Osteoblast (primary cell): Measurements from ENCODE around the gene ZNHIT1. TPM values are rescaled to one million over a fixed set of nuclear protein-coding genes. Genes with fewer than 3 reads are reported as not detected.
A peak's percentile ranks its signal among the peaks of the same experiment; 100 is the strongest.

ENCODE experiments used
- DNase-seq: peaks from one replicate; pipeline ENCODE4 v3.0.0; 2011; ENCODE audit warnings: low spot score, mixed read lengths; ENCODE audit not compliant: insufficient read length; ENCODE audit errors: missing footprints
- H2AFZ ChIP-seq: 2 replicates; pipeline ENCODE4 v1.6.0; 2011; ENCODE audit warnings: mild to moderate bottlenecking, low read length
- H3K27ac ChIP-seq: 2 replicates; pipeline ENCODE4 v1.5.1; 2011; ENCODE audit warnings: mild to moderate bottlenecking, low read depth, low read length, moderate library complexity
- H3K27me3 ChIP-seq: 2 replicates; pipeline ENCODE4 v1.6.0; 2012; ENCODE audit warnings: mild to moderate bottlenecking, control low read depth, inconsistent platforms, low read length, moderate library complexity; ENCODE audit not compliant: insufficient read depth
- H3K36me3 ChIP-seq: 2 replicates; pipeline ENCODE4 v1.5.1; 2011; ENCODE audit warnings: mild to moderate bottlenecking, low read length, control low read depth, moderate library complexity; ENCODE audit not compliant: insufficient read depth
- H3K4me1 ChIP-seq: 2 replicates; pipeline ENCODE4 v1.5.1; 2011; ENCODE audit warnings: mild to moderate bottlenecking, low read length, control low read depth, moderate library complexity; ENCODE audit not compliant: insufficient read depth
- H3K4me2 ChIP-seq: 2 replicates; pipeline ENCODE4 v1.6.0; 2011; ENCODE audit warnings: mild to moderate bottlenecking, low read length; ENCODE audit not compliant: insufficient read depth
- H3K4me3 ChIP-seq: fragments of 200-600 bp; sonication (generic); 3 replicates; pipeline ENCODE4 v1.5.1; 2012; ENCODE audit warnings: mild to moderate bottlenecking, low read length, inconsistent platforms; ENCODE audit not compliant: insufficient read depth
- H3K79me2 ChIP-seq: 2 replicates; pipeline ENCODE4 v1.6.0; 2012; ENCODE audit warnings: mild to moderate bottlenecking, low read length, control low read depth, inconsistent platforms; ENCODE audit not compliant: insufficient read depth
- H3K9me3 ChIP-seq: 2 replicates; pipeline ENCODE4 v1.5.1; 2011; ENCODE audit warnings: low read depth, low read length, control low read depth
- H4K20me1 ChIP-seq: 2 replicates; pipeline ENCODE4 v1.6.0; 2012; ENCODE audit warnings: mild to moderate bottlenecking, low read length, control low read depth; ENCODE audit not compliant: insufficient read depth
- CTCF ChIP-seq: IDR thresholded peaks from 2 replicates; pipeline ENCODE4 v1.5.1; 2011; ENCODE audit warnings: mild to moderate bottlenecking, low read depth, low read length, moderate library complexity; ENCODE audit errors: extremely low read depth
- total RNA-seq: library from RNA; depleted of rRNA; stranded (reverse); fragments of >200 nt; gene quantifications from 2 replicates; pipeline ENCODE4 v1.2.3, GENCODE V29; 2012

Gene ZNHIT1
- total RNA-seq, 1 donor, result 64.4 TPM

- DNase-seq, result no peak
- Histone ChIP-seq H3K27me3 (no peaks in the 10 kb centered on the region), H3K79me2 (peaks cover 50% of the 10 kb centered on the region), H4K20me1 (peaks cover 16% of the 10 kb centered on the region), H3K27ac (no peak overlapping the region), H3K9me3 (no peaks in the 10 kb centered on the region), H3K4me1 (peaks cover 12% of the 10 kb centered on the region), H3K4me3 (no peak overlapping the region), H3K36me3 (peaks cover 22% of the 10 kb centered on the region), H2AFZ (no peak overlapping the region), H3K4me2 (no peak overlapping the region)
- no peak for TF ChIP-seq CTCF
Observed at GRCh38 chr7:101241443-101242349, 23.7 kb downstream of the ZNHIT1 start.

DNA sequence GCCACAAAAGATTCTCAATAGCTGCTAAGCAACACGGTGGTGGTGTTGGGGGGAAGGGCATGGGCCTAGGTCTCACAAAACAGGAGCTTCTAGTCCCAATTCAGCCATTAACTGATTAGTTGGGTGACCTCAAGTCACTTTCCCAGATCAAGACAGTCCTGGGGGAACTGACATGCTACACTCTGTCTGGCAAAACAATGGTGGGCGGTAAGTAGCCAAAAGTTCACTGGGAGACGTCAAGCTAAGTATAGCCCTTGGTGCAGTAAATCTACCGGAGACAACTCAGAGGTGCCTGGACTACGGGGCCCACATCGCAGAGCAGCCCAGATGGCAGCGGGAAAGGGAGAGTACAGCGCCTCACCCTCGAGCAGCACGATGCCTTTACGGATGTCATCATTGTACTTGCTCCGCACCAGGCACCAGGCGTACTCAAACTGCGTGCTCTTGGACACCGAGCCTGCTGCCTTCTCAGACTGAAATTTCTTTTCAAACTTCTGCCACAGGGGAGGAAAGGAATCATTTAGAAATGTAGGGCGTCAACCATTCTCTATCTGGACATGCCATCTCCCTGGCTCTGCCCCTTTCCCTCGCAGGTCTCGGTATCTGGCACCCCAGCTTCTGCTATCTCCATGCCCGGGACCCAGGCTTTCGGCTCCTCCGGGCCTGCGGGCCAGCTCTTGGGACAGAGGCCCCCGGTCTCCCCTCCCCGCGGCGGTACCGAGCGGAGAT, 25.8 kb downstream of the ZNHIT1 start:
- no peak for TF ChIP-seq CTCF
- H4K20me1 ChIP-seq, result peaks cover 19% of the 10 kb centered on the region
- peak; percentile 8 for DNase-seq
- H2AFZ ChIP-seq, result peak overlapping the region; percentile 99
- H3K4me3 ChIP-seq, result peak overlapping the region; percentile 99
- peaks cover 26% of the 10 kb centered on the region for H3K36me3 ChIP-seq
- peaks cover 62% of the 10 kb centered on the region for H3K79me2 ChIP-seq
- no peaks in the 10 kb centered on the region for H3K9me3 ChIP-seq
- peak overlapping the region; percentile 87 for H3K27ac ChIP-seq
- peak overlapping the region; percentile 99 for H3K4me2 ChIP-seq
- no peaks in the 10 kb centered on the region for H3K27me3 ChIP-seq
- H3K4me1 ChIP-seq, result peaks cover 12% of the 10 kb centered on the region

DNA sequence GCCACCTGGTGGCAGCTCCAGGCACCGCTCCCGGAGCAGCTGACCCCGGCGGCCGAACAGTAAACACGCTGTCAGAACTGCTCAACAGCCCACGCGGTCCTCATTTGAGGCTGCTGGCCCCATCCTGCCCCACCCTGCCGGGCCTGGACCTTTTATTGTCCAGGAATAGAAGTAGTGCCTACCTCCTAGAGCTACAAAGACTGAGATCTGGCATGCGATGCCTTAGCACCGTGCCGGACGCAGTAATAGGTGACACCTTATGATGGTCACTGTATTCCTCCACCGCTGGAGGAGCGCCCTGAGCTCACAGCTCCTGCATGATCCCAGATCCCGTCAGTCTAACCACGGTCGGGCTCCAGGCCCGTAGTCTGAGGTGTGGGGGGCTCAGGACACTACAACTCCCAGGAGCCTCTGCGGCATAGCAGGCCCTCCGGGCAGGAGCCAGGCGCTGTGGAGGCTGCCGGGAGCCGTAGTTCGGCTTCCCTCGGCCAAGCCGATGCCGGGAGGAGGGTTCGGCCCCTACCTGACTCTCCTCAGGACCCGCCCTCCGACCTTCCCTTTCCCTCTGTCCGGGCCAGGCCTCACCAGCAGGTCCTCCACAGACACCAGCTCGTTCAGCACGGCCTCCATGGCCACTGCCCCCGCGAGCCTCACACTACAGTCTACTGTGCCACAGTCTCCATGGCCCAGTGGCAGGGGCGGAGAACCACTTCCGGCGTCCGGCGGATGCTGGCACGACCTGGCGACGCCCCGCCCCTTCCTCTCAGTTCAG, 26.6 kb downstream of the ZNHIT1 start, which contains the start of gene FIS1:
Gene FIS1 (minus strand): TSS at position 707 of the 772 bp plus-strand sequence. CDS start 77 bp downstream, at position 630.
- peaks cover 12% of the 10 kb centered on the region for H3K4me1 ChIP-seq
- peak; percentile 98 for DNase-seq
- peak within 1 kb of the TSS; percentile 99 for H3K4me2 ChIP-seq
- H3K79me2 ChIP-seq, result peaks cover 69% of the 10 kb centered on the region
- H3K36me3 ChIP-seq, result peaks cover 29% of the 10 kb centered on the region
- peak within 1 kb of the TSS; percentile 99 for H2AFZ ChIP-seq
- H3K27me3 ChIP-seq, result no peaks in the 10 kb centered on the region
- H3K9me3 ChIP-seq, result no peaks in the 10 kb centered on the region
- H3K27ac ChIP-seq, result peak within 1 kb of the TSS; percentile 87
- H4K20me1 ChIP-seq, result peaks cover 19% of the 10 kb centered on the region
- H3K4me3 ChIP-seq, result peak within 1 kb of the TSS; percentile 99
- peak; percentile 80 for TF ChIP-seq CTCF
